NT2/D1 (cell line): ENCODE data around the gene SLC5A10.

Source experiments
- SUZ12 ChIP-seq: IDR thresholded peaks from 2 replicates; pipeline ENCODE4 v1.6.1; 2011; ENCODE audit not compliant: insufficient read length, insufficient read depth; ENCODE audit errors: extremely low read depth
- YY1 ChIP-seq: IDR thresholded peaks from 2 replicates; pipeline ENCODE4 v1.6.1; 2011; ENCODE audit not compliant: insufficient read length, insufficient read depth
- ZNF274 ChIP-seq: IDR thresholded peaks from 2 replicates; pipeline ENCODE4 v1.6.1; 2011; ENCODE audit warnings: mild to moderate bottlenecking, low read depth, low read length

GRCh38 chr17:18950346-18950745, 1.6 kb upstream of the SLC5A10 start:
- no peak for TF ChIP-seq YY1
- TF ChIP-seq SUZ12, result no peak
- TF ChIP-seq ZNF274, result no peak
